Measurements from ENCODE around the gene DNTTIP2.
A peak's percentile ranks its signal among the peaks of the same experiment; 100 is the strongest.

The DNTTIP2 gene

GRCh38 chr1:93846992-93847810 is 31.8 kb downstream of the DNTTIP2 start:
- POLR2A ChIA-PET, result interaction anchor here (0.6 to 2.0 kb wide), 5 partner anchors 8 to 399 kb away, joined by 3 to 17 read pairs (median 4); partner anchors contain the start of genes DNTTIP2 and FNBP1L
- TF ChIP-seq CTBP1 (IDR thresholded peaks at IDR 0.05; ENCODE audit: borderline replicate concordance) (peak; percentile 70; the same call in 1 of the 2 replicates), FOXA1 (IDR thresholded peaks at IDR 0.05) (no peak), ELF4 (IDR thresholded peaks at IDR 0.05) (0 out of 2 replicates have a peak, but pooled peaks have one; percentile 23), L3MBTL2 (conservative IDR thresholded peaks at IDR 0.05) (peak; percentile 77; the same call in 1 of the 2 replicates), FOXK2 (IDR thresholded peaks at IDR 0.05) (no peak), HDGF (IDR thresholded peaks at IDR 0.05; ENCODE audit: borderline replicate concordance) (no peak), ZNF384 (IDR thresholded peaks at IDR 0.05) (peak; percentile 80)
- CTCF ChIA-PET, result interaction anchor here (5.4 kb wide), 1 partner anchor 217 kb away, joined by 61 read pairs; no protein-coding TSS in a partner anchor
- peak; percentile 82 for DNase-seq (ENCODE audit: extremely low spot score)

GRCh38 chr1:93846206-93846991 is 32.6 kb downstream of the DNTTIP2 start:
- no peak for TF ChIP-seq FOXK2 (IDR thresholded peaks at IDR 0.05)
- no peak for TF ChIP-seq CTBP1 (IDR thresholded peaks at IDR 0.05; ENCODE audit: borderline replicate concordance)
- TF ChIP-seq ARNT (IDR thresholded peaks at IDR 0.05), result no peak
- TF ChIP-seq BHLHE40 (IDR thresholded peaks at IDR 0.05; ENCODE audit: borderline replicate concordance), result no peak
- peak; percentile 60 for TF ChIP-seq L3MBTL2 (conservative IDR thresholded peaks at IDR 0.05)
- DNase-seq (ENCODE audit: extremely low spot score), result peak; percentile 84
- CTCF ChIA-PET, result interaction anchor here (0.8 to 5.4 kb wide), 4 partner anchors 9 to 542 kb away, joined by 3 to 61 read pairs (median 5); no protein-coding TSS in a partner anchor
- POLR2A ChIA-PET, result interaction anchor here (0.6 to 2.0 kb wide), 30 partner anchors 9 to 767 kb away, joined by 3 to 22 read pairs (median 4); partner anchors contain the start of genes BCAR3, DNTTIP2, FNBP1L and MTF2

- TF ChIP-seq CTBP1 (IDR thresholded peaks at IDR 0.05; ENCODE audit: borderline replicate concordance) (no peak), FOXA1 (IDR thresholded peaks at IDR 0.05) (no peak), HDGF (IDR thresholded peaks at IDR 0.05; ENCODE audit: borderline replicate concordance) (no peak), ARNT (IDR thresholded peaks at IDR 0.05) (no peak), ZNF384 (IDR thresholded peaks at IDR 0.05) (no peak), BHLHE40 (IDR thresholded peaks at IDR 0.05; ENCODE audit: borderline replicate concordance) (no peak), FOXM1 (IDR thresholded peaks at IDR 0.05; ENCODE audit: borderline replicate concordance) (no peak)
- ChIA-PET POLR2A (interaction anchor here (0.6 to 2.0 kb wide), 30 partner anchors 8 to 766 kb away, joined by 3 to 22 read pairs (median 4); partner anchors contain the start of genes BCAR3, DNTTIP2, FNBP1L and MTF2), CTCF (interaction anchor here (0.8 to 5.4 kb wide), 6 partner anchors 8 to 541 kb away, joined by 3 to 61 read pairs (median 6); no protein-coding TSS in a partner anchor)
- no peak for DNase-seq (ENCODE audit: extremely low spot score)
Observed at GRCh38 chr1:93845538-93846205, 33.3 kb downstream of the DNTTIP2 start.

- POLR2A ChIA-PET, result interaction anchor here (0.7 to 1.1 kb wide), 4 partner anchors 23 to 499 kb away, joined by 3 to 4 read pairs (median 3); partner anchors contain the start of gene DR1
Observed at GRCh38 chr1:93844262-93845045, 34.6 kb downstream of the DNTTIP2 start.

GRCh38 chr1:93842750-93843500 is 36.1 kb downstream of the DNTTIP2 start:
- TF ChIP-seq CTBP1 (IDR thresholded peaks at IDR 0.05; ENCODE audit: borderline replicate concordance), result no peak
- no peak for TF ChIP-seq HDGF (IDR thresholded peaks at IDR 0.05; ENCODE audit: borderline replicate concordance)
- no peak for TF ChIP-seq PKNOX1 (IDR thresholded peaks at IDR 0.05)
- no peak for TF ChIP-seq ELF4 (IDR thresholded peaks at IDR 0.05)
- TF ChIP-seq L3MBTL2 (conservative IDR thresholded peaks at IDR 0.05), result no peak
- no peak for TF ChIP-seq ZNF384 (IDR thresholded peaks at IDR 0.05)
- TF ChIP-seq BHLHE40 (IDR thresholded peaks at IDR 0.05; ENCODE audit: borderline replicate concordance), result no peak
- no peak for TF ChIP-seq FOXM1 (IDR thresholded peaks at IDR 0.05; ENCODE audit: borderline replicate concordance)
- no peak for TF ChIP-seq TARDBP (IDR thresholded peaks at IDR 0.05)
- TF ChIP-seq SUZ12 (IDR thresholded peaks at IDR 0.05), result no peak
- TF ChIP-seq ARNT (IDR thresholded peaks at IDR 0.05), result no peak
- TF ChIP-seq NFRKB (IDR thresholded peaks at IDR 0.05), result no peak
- TF ChIP-seq FOXK2 (IDR thresholded peaks at IDR 0.05), result no peak
- DNase-seq (ENCODE audit: extremely low spot score), result no peak
- ChIA-PET POLR2A (interaction anchor here (1.1 kb wide), 1 partner anchor 36 kb away, joined by 3 read pairs; no protein-coding TSS in a partner anchor), CTCF (interaction anchor here (0.5 to 5.4 kb wide), 3 partner anchors 117 to 213 kb away, joined by 3 to 61 read pairs (median 6); no protein-coding TSS in a partner anchor)

More at GRCh38 chr1:93844262-93845045, 34.6 kb downstream of the DNTTIP2 start:
- CTCF ChIA-PET, result interaction anchor here (0.6 to 5.4 kb wide), 19 partner anchors 16 to 540 kb away, joined by 3 to 61 read pairs (median 3); no protein-coding TSS in a partner anchor
- DNase-seq (ENCODE audit: extremely low spot score), result peak; percentile 69
- TF ChIP-seq FOXA1 (IDR thresholded peaks at IDR 0.05) (no peak), FOXM1 (IDR thresholded peaks at IDR 0.05; ENCODE audit: borderline replicate concordance) (no peak), NFRKB (IDR thresholded peaks at IDR 0.05) (no peak), CTBP1 (IDR thresholded peaks at IDR 0.05; ENCODE audit: borderline replicate concordance) (no peak), SUZ12 (IDR thresholded peaks at IDR 0.05) (no peak), SP1 (IDR thresholded peaks at IDR 0.05) (no peak), ARNT (IDR thresholded peaks at IDR 0.05) (no peak), ELF4 (IDR thresholded peaks at IDR 0.05) (no peak), FOXK2 (IDR thresholded peaks at IDR 0.05) (peak; percentile 60; the same call in 1 of the 2 replicates), ZNF384 (IDR thresholded peaks at IDR 0.05) (peak; percentile 54), LEF1 (IDR thresholded peaks at IDR 0.05; ENCODE audit: borderline replicate concordance) (no peak), TARDBP (IDR thresholded peaks at IDR 0.05) (no peak)
